ENCODE results near the gene TMEM269.

TMEM269 gene

DNA sequence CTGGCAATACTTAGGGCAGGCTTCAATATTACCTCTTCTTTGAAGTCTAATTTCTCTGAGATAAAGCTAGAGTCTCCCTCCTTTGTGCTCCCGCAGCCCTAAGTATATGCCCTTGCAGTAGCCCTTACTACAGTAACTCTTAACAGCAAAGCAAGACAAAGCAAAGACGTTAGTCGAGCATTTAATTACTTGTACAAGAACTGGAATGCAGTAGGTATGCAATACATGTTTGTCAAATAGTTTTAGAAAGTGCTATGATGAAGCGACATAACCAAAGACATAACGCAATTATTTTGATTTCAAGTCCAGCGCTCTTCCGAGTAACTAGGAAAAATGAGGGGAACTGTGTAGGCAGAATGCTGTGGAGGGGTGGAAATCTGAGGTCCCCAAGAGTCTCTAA lies 19.5 kb upstream of the TMEM269 start:
- peak overlapping the region; percentile 83 for H3K4me3 ChIP-seq (ENCODE audit: severe bottlenecking)
- H3K27me3 ChIP-seq (ENCODE audit: insufficient read depth, poor library complexity, severe bottlenecking): no peaks in the 10 kb centered on the region
- TF ChIP-seq, protein P1, sequence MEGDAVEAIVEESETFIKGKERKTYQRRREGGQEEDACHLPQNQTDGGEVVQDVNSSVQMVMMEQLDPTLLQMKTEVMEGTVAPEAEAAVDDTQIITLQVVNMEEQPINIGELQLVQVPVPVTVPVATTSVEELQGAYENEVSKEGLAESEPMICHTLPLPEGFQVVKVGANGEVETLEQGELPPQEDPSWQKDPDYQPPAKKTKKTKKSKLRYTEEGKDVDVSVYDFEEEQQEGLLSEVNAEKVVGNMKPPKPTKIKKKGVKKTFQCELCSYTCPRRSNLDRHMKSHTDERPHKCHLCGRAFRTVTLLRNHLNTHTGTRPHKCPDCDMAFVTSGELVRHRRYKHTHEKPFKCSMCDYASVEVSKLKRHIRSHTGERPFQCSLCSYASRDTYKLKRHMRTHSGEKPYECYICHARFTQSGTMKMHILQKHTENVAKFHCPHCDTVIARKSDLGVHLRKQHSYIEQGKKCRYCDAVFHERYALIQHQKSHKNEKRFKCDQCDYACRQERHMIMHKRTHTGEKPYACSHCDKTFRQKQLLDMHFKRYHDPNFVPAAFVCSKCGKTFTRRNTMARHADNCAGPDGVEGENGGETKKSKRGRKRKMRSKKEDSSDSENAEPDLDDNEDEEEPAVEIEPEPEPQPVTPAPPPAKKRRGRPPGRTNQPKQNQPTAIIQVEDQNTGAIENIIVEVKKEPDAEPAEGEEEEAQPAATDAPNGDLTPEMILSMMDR (IDR thresholded peaks at IDR 0.05; ENCODE audit: poor library complexity, severe bottlenecking): no peak
- H3K9me3 ChIP-seq (ENCODE audit: severe bottlenecking): no peaks in the 10 kb centered on the region
- H3K27ac ChIP-seq (ENCODE audit: poor library complexity, severe bottlenecking): no peak overlapping the region
- DNase-seq (ENCODE audit: low spot score): no peak
- no peak for ATAC-seq (ENCODE audit: low read depth)
- peaks cover 9% of the 10 kb centered on the region for H3K36me3 ChIP-seq (ENCODE audit: low read depth)
- H3K4me1 ChIP-seq (ENCODE audit: insufficient read depth, poor library complexity, severe bottlenecking): peaks cover 4% of the 10 kb centered on the region

DNA sequence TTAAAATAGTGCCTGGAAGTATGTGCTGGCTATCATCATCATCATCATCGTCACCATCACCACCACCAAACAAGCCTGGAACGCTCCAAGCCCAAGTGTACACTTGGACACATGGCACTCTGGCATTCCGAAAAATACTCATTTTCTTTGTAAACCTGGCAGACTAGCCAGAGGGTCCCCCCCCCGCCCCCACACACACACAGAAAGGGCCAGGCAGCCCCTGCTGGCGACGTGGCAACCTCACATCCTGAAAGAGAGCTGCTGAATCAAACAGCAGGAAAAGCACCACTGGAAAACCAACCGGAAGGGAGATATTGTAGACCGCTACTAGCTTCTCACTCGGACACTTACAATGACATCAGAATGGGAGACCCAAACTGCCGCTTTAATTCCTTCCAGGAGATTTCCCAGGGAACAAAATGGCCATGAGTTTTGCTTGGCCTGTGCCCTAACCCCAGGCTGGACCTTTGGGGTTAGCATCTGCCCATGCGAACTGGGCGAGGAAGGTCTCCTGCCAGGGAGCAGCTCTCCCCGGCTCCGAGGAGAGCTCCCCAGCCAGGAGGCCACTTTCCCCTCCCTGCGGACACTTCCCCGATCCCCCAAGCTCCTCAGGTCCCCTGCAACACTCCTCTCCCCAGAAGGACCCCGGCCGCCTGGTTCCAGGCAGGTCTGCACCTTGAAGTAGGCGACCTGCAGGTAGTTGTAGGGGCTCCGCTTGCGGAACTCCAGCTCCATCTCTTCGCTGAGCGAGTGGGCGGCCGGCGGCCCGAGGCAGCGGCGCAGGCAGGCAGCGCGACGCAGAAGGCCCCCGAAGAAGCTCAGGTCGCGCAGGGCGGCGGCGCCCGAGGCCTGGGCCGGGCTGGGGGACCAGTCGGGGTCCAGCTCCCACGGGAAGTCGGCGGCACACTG lies 18.7 kb upstream of the TMEM269 start:
- H3K9me3 ChIP-seq (ENCODE audit: severe bottlenecking): no peaks in the 10 kb centered on the region
- ATAC-seq (ENCODE audit: low read depth): peak; percentile 39
- H3K27me3 ChIP-seq (ENCODE audit: insufficient read depth, poor library complexity, severe bottlenecking): no peaks in the 10 kb centered on the region
- peaks cover 4% of the 10 kb centered on the region for H3K4me1 ChIP-seq (ENCODE audit: insufficient read depth, poor library complexity, severe bottlenecking)
- H3K27ac ChIP-seq (ENCODE audit: poor library complexity, severe bottlenecking): peak overlapping the region; percentile 37
- no peak for DNase-seq (ENCODE audit: low spot score)
- peaks cover 8% of the 10 kb centered on the region for H3K36me3 ChIP-seq (ENCODE audit: low read depth)
- TF ChIP-seq, protein P1 (IDR thresholded peaks at IDR 0.05; ENCODE audit: poor library complexity, severe bottlenecking): peak; percentile 66
- H3K4me3 ChIP-seq (ENCODE audit: severe bottlenecking): peak overlapping the region; percentile 83

GRCh38 chr1:42766741-42767509 lies 17.9 kb upstream of the TMEM269 start, which contains the start of the genes C1orf50 and P3H1:
Gene C1orf50 (plus strand): TSS chr1:42767249. CDS start chr1:42767312, 63 bp downstream.
Gene P3H1 (minus strand): TSS chr1:42767028. CDS start chr1:42766971, 57 bp downstream.
- H3K4me3 ChIP-seq (ENCODE audit: severe bottlenecking): peak within 1 kb of the TSS; percentile 83
- H3K27me3 ChIP-seq (ENCODE audit: insufficient read depth, poor library complexity, severe bottlenecking): no peaks in the 10 kb centered on the region
- ATAC-seq (ENCODE audit: low read depth) (peak; percentile 92), DNase-seq (ENCODE audit: low spot score) (peak; percentile 99)
- H3K36me3 ChIP-seq (ENCODE audit: low read depth): peaks cover 7% of the 10 kb centered on the region
- no peaks in the 10 kb centered on the region for H3K9me3 ChIP-seq (ENCODE audit: severe bottlenecking)
- TF ChIP-seq, protein P1 (IDR thresholded peaks at IDR 0.05; ENCODE audit: poor library complexity, severe bottlenecking): no peak
- H3K27ac ChIP-seq (ENCODE audit: poor library complexity, severe bottlenecking): peak within 1 kb of the TSS; percentile 37
- peaks cover 4% of the 10 kb centered on the region for H3K4me1 ChIP-seq (ENCODE audit: insufficient read depth, poor library complexity, severe bottlenecking)

DNA sequence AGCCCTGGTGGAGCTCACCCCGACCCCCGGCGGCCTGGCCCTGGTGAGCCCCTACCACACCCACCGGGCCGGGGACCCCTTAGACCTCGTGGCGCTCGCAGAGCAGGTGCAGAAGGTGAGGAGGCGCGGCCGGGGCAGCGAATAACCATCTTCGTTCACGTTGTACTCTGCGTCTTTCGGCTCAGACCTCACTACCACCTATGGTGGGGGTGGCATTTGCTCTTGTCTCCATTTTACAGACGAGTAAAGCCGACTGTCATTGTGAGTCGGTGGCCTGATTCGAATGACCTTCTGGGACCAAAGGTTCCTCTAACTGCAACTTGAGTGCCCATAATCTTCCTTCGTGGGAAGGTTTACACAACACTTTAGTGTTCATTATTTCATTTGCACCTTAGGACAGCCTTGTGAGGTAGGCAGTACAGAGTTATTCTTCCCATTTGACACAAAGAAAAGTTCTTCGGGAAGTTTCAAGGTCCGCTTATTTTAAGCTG lies 17.2 kb upstream of the TMEM269 start:
- peak overlapping the region; percentile 83 for H3K4me3 ChIP-seq (ENCODE audit: severe bottlenecking)
- peaks cover 7% of the 10 kb centered on the region for H3K36me3 ChIP-seq (ENCODE audit: low read depth)
- H3K4me1 ChIP-seq (ENCODE audit: insufficient read depth, poor library complexity, severe bottlenecking): peaks cover 4% of the 10 kb centered on the region
- no peak overlapping the region for H3K27ac ChIP-seq (ENCODE audit: poor library complexity, severe bottlenecking)
- DNase-seq (ENCODE audit: low spot score) (no peak), ATAC-seq (ENCODE audit: low read depth) (peak; percentile 15)
- H3K9me3 ChIP-seq (ENCODE audit: severe bottlenecking): no peaks in the 10 kb centered on the region
- no peaks in the 10 kb centered on the region for H3K27me3 ChIP-seq (ENCODE audit: insufficient read depth, poor library complexity, severe bottlenecking)
- TF ChIP-seq, protein P1 (IDR thresholded peaks at IDR 0.05; ENCODE audit: poor library complexity, severe bottlenecking): no peak

Data from RWPE2 (cell line).